NCI-H1694 treated with DMSO at 0.1 percent for 48 hours (cell line): ENCODE results near the gene PNPLA7.
"Not testable (repeated sequence)": the region's sequence is repeated elsewhere in the genome, so short reads cannot be mapped to it uniquely, and the experiment has no call there.

Experiments
- DNase-seq: peaks from one replicate; lab custom pipeline; 2025; lab: John Stamatoyannopoulos, UW

The PNPLA7 gene

GRCh38 chr9:137479892-137480685 lies 70.1 kb downstream of the PNPLA7 start:
- no peak for DNase-seq

- no peak for DNase-seq
Measured at GRCh38 chr9:137478962-137479861, 71.0 kb downstream of the PNPLA7 start.

- DNase-seq: no peak
Measured at GRCh38 chr9:137478613-137478961, 71.6 kb downstream of the PNPLA7 start.

- DNase-seq: no peak
Measured at GRCh38 chr9:137477778-137478612, 72.2 kb downstream of the PNPLA7 start.

- no peak for DNase-seq
Measured at GRCh38 chr9:137476856-137477255, 73.3 kb downstream of the PNPLA7 start.

GRCh38 chr9:137475666-137476065 lies 74.5 kb downstream of the PNPLA7 start:
- DNase-seq: no peak

- no peak for DNase-seq
Measured at GRCh38 chr9:137474271-137474670, 75.9 kb downstream of the PNPLA7 start.

- no peak for DNase-seq
Measured at GRCh38 chr9:137470785-137471184, 79.4 kb downstream of the PNPLA7 start.

GRCh38 chr9:137467896-137468295 lies 82.3 kb downstream of the PNPLA7 start:
- DNase-seq: no peak

- no peak for DNase-seq
Measured at GRCh38 chr9:137467161-137467581, 83.0 kb downstream of the PNPLA7 start.

GRCh38 chr9:137466389-137467085 lies 83.7 kb downstream of the PNPLA7 start:
- not testable (repeated sequence) for DNase-seq

- no peak for DNase-seq
Measured at GRCh38 chr9:137465720-137466388, 84.3 kb downstream of the PNPLA7 start.

GRCh38 chr9:137465000-137465719 lies 85.0 kb downstream of the PNPLA7 start:
- no peak for DNase-seq

GRCh38 chr9:137464291-137464999 lies 85.8 kb downstream of the PNPLA7 start:
- no peak for DNase-seq

GRCh38 chr9:137463931-137464290 lies 86.3 kb downstream of the PNPLA7 start:
- DNase-seq: no peak

- DNase-seq: peak; percentile 68
Measured at GRCh38 chr9:137462986-137463930, 86.9 kb downstream of the PNPLA7 start.

GRCh38 chr9:137462396-137462985 lies 87.7 kb downstream of the PNPLA7 start:
- DNase-seq: no peak
